ENCODE data around the gene C20orf204. TPM values are rescaled to one million over a fixed set of nuclear protein-coding genes. Genes with fewer than 3 reads are reported as not detected.

C20orf204 gene
- total RNA-seq, 1 experiment from 2014 or later = 3.4 TPM

DNA sequence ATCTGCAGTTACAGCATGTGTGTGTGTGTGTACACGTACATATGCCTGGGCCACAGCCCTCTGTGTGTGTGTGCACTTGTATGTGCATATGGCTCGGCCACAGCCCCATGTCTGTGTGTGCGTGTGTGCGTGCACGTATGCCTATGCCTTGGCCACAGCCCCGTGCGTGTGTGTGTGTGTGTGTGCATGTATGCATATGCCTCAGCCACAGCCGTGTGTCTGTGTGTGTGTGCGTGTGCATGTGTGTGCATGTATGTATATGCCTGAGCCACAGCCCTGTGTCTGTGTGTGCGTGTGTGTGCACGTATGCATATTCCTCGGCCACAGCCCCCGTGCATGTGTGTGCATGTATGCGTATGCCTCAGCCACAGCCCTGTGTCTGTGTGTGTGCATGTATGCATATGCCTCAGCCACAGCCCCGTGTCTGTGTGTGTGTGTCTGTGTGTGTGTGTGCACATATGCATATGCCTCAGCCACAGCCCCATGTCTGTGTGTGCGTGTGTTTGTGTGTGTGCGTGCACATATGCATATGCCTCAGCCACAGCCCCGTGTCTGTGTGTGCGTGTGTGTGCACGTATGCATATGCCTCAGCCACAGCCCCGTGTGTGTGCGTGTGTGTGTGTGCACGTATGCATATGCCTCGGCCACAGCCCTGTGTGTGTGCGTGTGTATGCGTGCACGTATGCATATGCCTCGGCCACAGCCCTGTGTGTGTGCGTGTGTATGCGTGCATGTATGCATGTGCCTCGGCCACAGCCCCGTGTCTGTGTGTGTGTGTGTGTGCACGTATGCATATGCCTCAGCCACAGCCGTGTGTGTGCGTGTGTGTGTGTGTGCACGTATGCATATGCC is 14.6 kb upstream of the C20orf204 start:
- DNase-seq = no peak
- no peak for ATAC-seq
- Histone ChIP-seq H3K9me2 (replicated peaks; ENCODE audit: low read length) (no peaks in the 10 kb centered on the region), H4K20me1 (ENCODE audit: low read length) (no peaks in the 10 kb centered on the region), H3K27ac (ENCODE audit: low read length) (no peak overlapping the region), H3K27me3 (ENCODE audit: low read length) (no peaks in the 10 kb centered on the region), H3K9ac (ENCODE audit: low read length) (no peak overlapping the region), H3K79me2 (ENCODE audit: low read length) (no peaks in the 10 kb centered on the region), H3K4me1 (ENCODE audit: insufficient read depth, low read length) (no peaks in the 10 kb centered on the region), H3F3A (ENCODE audit: low read length, unreplicated experiment) (no peaks in the 10 kb centered on the region), H3K9me3 (ENCODE audit: low read length) (no peaks in the 10 kb centered on the region), H3K36me3 (ENCODE audit: low read depth, low read length) (peaks cover 52% of the 10 kb centered on the region), H2AFZ (ENCODE audit: low read length) (no peak overlapping the region), H3K4me2 (ENCODE audit: low read length) (no peak overlapping the region), H3K4me3 (ENCODE audit: low read length) (no peak overlapping the region)
- TF ChIP-seq, protein P1, sequence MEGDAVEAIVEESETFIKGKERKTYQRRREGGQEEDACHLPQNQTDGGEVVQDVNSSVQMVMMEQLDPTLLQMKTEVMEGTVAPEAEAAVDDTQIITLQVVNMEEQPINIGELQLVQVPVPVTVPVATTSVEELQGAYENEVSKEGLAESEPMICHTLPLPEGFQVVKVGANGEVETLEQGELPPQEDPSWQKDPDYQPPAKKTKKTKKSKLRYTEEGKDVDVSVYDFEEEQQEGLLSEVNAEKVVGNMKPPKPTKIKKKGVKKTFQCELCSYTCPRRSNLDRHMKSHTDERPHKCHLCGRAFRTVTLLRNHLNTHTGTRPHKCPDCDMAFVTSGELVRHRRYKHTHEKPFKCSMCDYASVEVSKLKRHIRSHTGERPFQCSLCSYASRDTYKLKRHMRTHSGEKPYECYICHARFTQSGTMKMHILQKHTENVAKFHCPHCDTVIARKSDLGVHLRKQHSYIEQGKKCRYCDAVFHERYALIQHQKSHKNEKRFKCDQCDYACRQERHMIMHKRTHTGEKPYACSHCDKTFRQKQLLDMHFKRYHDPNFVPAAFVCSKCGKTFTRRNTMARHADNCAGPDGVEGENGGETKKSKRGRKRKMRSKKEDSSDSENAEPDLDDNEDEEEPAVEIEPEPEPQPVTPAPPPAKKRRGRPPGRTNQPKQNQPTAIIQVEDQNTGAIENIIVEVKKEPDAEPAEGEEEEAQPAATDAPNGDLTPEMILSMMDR (conservative IDR thresholded peaks at IDR 0.05; ENCODE audit: low read depth, low read length) = no peak
- TF ChIP-seq EZH2 (IDR thresholded peaks at IDR 0.05; ENCODE audit: low read length, unreplicated experiment) (no peak), EZH2phosphoT487 (IDR thresholded peaks at IDR 0.05; ENCODE audit: borderline replicate concordance, low read length) (no peak)
- ChIA-PET CTCF (no interaction called here), POLR2A (ENCODE audit: unreplicated experiment) (no interaction called here)
- intact Hi-C loops (cut with micrococcal nuclease) = no loop called here
- BruUV-seq (replicated peaks) = no TSS peak

DNA sequence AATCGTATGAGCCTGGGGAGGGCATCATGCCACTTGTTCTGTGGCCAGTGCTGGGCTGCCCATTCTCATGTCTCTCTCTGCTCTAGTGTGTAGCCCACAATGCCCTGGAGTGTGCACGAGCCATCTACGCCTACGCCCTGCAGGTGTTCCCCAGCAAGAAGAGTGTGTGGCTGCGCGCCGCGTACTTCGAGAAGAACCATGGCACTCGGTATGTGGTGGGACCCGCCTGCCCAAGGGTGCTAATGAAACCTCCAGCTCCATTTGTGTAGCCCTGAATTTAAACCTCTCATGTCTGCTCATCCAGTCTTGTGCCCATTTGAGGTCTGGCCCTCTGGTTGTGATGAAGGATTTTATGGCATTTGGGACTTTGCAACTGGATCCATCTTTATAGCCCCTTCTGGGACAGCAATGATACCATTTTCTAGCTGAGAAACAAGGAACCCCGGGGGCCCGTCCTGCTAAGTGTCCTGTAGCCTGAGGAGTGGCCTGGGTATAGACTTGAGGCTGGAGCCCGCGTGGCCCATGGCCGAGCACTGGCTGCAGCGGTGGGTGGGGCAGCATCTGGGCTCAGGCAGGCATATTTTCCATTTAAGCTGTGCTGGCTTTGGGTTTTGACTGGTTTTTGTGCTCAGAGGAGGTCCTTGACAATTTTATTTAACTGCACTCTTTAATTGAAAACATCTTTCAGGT is 13.2 kb upstream of the C20orf204 start:
- H3K4me1 ChIP-seq (ENCODE audit: insufficient read depth, low read length) = no peaks in the 10 kb centered on the region
- POLR2A ChIA-PET (ENCODE audit: unreplicated experiment) = no interaction called here

More for the DNA sequence above, 13.2 kb upstream of the C20orf204 start:
- DNase-seq (no peak), ATAC-seq (no peak)
- no peak overlapping the region for H3K9ac ChIP-seq (ENCODE audit: low read length)
- H3K4me2 ChIP-seq (ENCODE audit: low read length) = no peak overlapping the region
- H3F3A ChIP-seq (ENCODE audit: low read length, unreplicated experiment) = no peaks in the 10 kb centered on the region
- no peaks in the 10 kb centered on the region for H3K9me2 ChIP-seq (replicated peaks; ENCODE audit: low read length)
- H2AFZ ChIP-seq (ENCODE audit: low read length) = no peak overlapping the region
- H3K79me2 ChIP-seq (ENCODE audit: low read length) = no peaks in the 10 kb centered on the region
- intact Hi-C loops (cut with micrococcal nuclease) = no loop called here
- no peak overlapping the region for H3K27ac ChIP-seq (ENCODE audit: low read length)
- H3K4me3 ChIP-seq (ENCODE audit: low read length) = no peak overlapping the region
- peaks cover 59% of the 10 kb centered on the region for H3K36me3 ChIP-seq (ENCODE audit: low read depth, low read length)
- H3K9me3 ChIP-seq (ENCODE audit: low read length) = no peaks in the 10 kb centered on the region
- TF ChIP-seq, protein P1 (conservative IDR thresholded peaks at IDR 0.05; ENCODE audit: low read depth, low read length) = no peak
- TF ChIP-seq EZH2phosphoT487 (IDR thresholded peaks at IDR 0.05; ENCODE audit: borderline replicate concordance, low read length) (no peak), EZH2 (IDR thresholded peaks at IDR 0.05; ENCODE audit: low read length, unreplicated experiment) (no peak)
- no TSS peak for BruUV-seq (replicated peaks)
- CTCF ChIA-PET = no interaction called here
- no peaks in the 10 kb centered on the region for H4K20me1 ChIP-seq (ENCODE audit: low read length)
- no peaks in the 10 kb centered on the region for H3K27me3 ChIP-seq (ENCODE audit: low read length)

Measured in PC-3 (cell line).